GM11168 (cell line): ENCODE results near the gene ZMYND10.

Experiments
- in situ Hi-C: fragments of 300-500 bp; cut with MboI; formaldehyde crosslinking; loops from one replicate; pipeline ENCODE4 v1.12.0; 2022; ENCODE audit warnings: low sequenced_read_pairs; ENCODE audit not compliant: unreplicated experiment

ZMYND10 gene

GRCh38 chr3:50327943-50328691, 17.4 kb downstream of the ZMYND10 start, which contains the start of gene TUSC2:
Gene TUSC2, minus strand, starts transcription at chr3:50328223. Its CDS starts 124 bp downstream, at chr3:50328099.
- in situ Hi-C loops, result no loop called here

- in situ Hi-C loops, result no loop called here
Measured at GRCh38 chr3:50327129-50327528, 18.4 kb downstream of the ZMYND10 start.

- in situ Hi-C loops, result no loop called here
Measured at GRCh38 chr3:50326182-50326541, 19.4 kb downstream of the ZMYND10 start.

DNA sequence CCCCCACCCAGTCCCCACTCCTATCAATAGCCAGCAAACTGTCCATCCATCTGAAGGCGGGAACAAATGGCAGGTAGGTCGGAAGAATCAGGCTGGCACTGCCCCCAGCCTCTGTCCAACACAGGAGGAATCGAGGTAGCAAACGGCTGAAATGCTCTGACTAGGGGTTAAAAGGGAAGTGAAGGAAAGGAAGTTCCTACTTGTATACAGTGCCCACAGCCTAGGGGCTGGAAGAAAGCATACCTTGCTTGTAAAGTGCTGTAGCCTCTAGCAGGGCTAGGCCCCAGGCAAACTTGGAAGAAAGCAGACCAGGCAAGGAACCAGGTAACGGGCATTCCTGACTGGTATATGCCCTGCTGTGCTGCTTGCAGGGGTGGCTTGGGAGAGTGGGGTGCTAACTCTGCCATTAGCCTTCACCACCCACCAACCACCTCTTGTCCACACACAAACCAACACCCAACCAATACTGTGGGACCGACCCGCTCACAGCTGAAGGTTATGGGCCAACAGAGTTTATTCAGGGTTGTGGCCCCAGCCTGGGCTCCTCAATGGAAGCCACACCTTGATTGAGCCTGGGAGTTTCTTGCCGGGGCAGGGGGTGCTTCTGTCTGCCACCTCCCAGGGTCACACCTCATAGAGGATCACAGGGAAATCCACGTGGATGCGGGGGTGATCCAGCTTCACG, 19.9 kb downstream of the ZMYND10 start:
- in situ Hi-C loops, result no loop called here

- in situ Hi-C loops, result no loop called here
Measured at GRCh38 chr3:50325113-50325480, 20.4 kb downstream of the ZMYND10 start.

- in situ Hi-C loops, result no loop called here
Measured at GRCh38 chr3:50324351-50325112, 21.0 kb downstream of the ZMYND10 start.

DNA sequence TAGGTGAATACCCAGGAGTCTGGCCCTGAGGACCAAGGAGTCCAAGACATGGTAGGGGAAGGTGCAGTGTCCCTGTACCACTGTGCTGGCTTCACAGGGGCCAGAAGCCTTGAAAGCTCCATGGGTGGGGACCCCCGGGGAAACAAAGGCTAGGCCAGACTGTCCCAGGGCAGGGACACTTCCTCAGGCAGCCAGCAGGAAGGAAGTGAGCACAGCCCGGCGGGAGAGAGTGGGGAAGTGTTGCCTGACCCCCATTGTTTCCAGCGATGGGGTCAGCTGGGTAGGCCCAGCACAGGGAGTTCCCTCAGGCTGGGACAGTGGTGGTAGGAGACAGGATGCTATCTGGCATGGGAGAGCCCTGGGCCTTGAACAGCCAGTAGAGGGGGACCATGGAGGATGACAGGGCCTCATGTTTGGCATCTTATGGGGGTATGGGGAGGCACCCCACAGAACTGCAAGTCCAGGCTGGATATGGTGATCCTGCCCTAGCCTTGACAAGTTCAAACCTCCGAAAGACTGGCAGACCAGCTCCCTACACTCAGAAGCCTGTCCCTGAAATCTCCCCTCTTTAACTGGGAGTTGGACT, 21.8 kb downstream of the ZMYND10 start:
- in situ Hi-C loops, result no loop called here

DNA sequence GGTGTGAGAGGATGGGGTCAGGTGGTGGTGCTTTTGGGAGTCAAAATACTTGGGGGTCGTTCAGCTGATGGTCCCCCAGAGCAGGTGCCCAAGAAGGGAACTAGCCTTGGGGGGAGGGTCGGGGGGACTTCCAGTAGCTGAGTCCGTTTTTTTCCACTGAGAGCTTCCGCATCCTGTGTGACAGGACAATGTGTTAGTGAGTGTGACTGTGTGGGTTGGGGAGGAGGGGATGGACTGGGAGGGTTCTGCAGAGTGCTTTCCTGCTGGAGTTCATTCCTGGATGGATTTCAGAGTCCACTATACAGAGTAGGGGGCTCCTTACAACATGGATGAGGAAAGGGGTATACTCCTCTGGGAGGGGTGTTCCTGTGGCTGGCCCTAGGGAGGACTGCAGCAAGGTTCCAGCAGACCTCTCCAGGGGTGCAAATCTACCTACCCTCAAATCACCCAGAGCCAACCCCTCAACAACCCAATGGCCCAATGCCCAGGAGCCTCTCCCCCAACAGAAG, 22.4 kb downstream of the ZMYND10 start:
- in situ Hi-C loops, result no loop called here

- in situ Hi-C loops, result no loop called here
Measured at GRCh38 chr3:50322386-50323091, 23.0 kb downstream of the ZMYND10 start, which contains the start of gene HYAL2. Gene HYAL2, minus strand, starts transcription at chr3:50322745. Its CDS starts 2,256 bp downstream, at chr3:50320489.

GRCh38 chr3:50322115-50322385, 23.5 kb downstream of the ZMYND10 start:
- in situ Hi-C loops, result no loop called here

- in situ Hi-C loops, result no loop called here
Measured at GRCh38 chr3:50321336-50322114, 24.0 kb downstream of the ZMYND10 start.

DNA sequence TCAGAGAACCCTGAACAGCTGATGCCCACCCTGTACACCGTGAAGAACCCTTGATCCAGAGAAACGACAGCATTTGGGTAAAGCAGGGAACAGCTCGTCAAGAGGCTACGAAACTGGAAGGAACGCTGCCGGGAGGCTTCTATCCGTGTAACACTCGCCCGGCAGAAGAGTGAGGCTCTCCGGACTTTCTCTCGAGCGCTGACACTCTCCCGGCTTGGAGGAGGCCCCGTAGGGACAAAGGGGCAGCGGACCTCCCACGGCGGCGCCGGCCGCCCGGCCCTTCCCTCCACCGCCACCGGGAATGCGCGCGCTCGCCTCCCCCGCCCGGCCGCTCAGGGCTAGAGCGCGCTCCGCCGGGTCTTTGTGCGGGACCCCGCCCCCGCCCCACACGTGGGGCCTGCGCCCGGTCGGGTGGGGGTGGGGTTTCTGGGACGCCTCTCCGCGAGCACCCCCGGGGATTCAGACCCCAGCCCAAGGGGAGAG, 24.6 kb downstream of the ZMYND10 start:
- in situ Hi-C loops, result no loop called here

GRCh38 chr3:50319894-50320625, 25.5 kb downstream of the ZMYND10 start:
- in situ Hi-C loops, result no loop called here

GRCh38 chr3:50319181-50319893, 26.2 kb downstream of the ZMYND10 start:
- in situ Hi-C loops, result no loop called here

GRCh38 chr3:50318615-50319014, 26.9 kb downstream of the ZMYND10 start:
- in situ Hi-C loops, result no loop called here

- in situ Hi-C loops, result no loop called here
Measured at GRCh38 chr3:50318163-50318562, 27.4 kb downstream of the ZMYND10 start.

GRCh38 chr3:50317300-50317699, 28.2 kb downstream of the ZMYND10 start:
- in situ Hi-C loops, result no loop called here

GRCh38 chr3:50316657-50317242, 28.8 kb downstream of the ZMYND10 start:
- in situ Hi-C loops, result no loop called here
